Measurements from ENCODE around the gene CCDC80.
"Not testable (repeated sequence)": the region's sequence is repeated elsewhere in the genome, so short reads cannot be mapped to it uniquely, and the experiment has no call there.

CCDC80 gene

GRCh38 chr3:112675349-112675748, 34.4 kb upstream of the CCDC80 start:
- Mint-ChIP-seq H3K36me3 (ENCODE audit: low read depth) (no peaks in the 10 kb centered on the region), H3K9me3 (no peaks in the 10 kb centered on the region), H3K4me3 (no peak overlapping the region), H3K27me3 (no peaks in the 10 kb centered on the region), H3K27ac (peak overlapping the region; percentile 81), H3K4me1 (ENCODE audit: low read depth) (peaks cover 86% of the 10 kb centered on the region)
- intact Hi-C loops (cut with micrococcal nuclease) = no loop called here

GRCh38 chr3:112672716-112673541, 32.0 kb upstream of the CCDC80 start:
- Mint-ChIP-seq H3K27ac (peak overlapping the region; percentile 81), H3K4me3 (no peak overlapping the region), H3K9me3 (no peaks in the 10 kb centered on the region), H3K36me3 (ENCODE audit: low read depth) (no peaks in the 10 kb centered on the region), H3K27me3 (peaks cover 4% of the 10 kb centered on the region), H3K4me1 (ENCODE audit: low read depth) (peaks cover 77% of the 10 kb centered on the region)
- intact Hi-C loops (cut with micrococcal nuclease) = no loop called here

GRCh38 chr3:112671930-112672715, 31.2 kb upstream of the CCDC80 start:
- Mint-ChIP-seq H3K27me3 (peaks cover 4% of the 10 kb centered on the region), H3K4me1 (ENCODE audit: low read depth) (peaks cover 69% of the 10 kb centered on the region), H3K27ac (no peak overlapping the region), H3K9me3 (no peaks in the 10 kb centered on the region), H3K36me3 (ENCODE audit: low read depth) (no peaks in the 10 kb centered on the region), H3K4me3 (no peak overlapping the region)
- intact Hi-C loops (cut with micrococcal nuclease) = no loop called here

- Mint-ChIP-seq H3K9me3 (no peaks in the 10 kb centered on the region), H3K4me3 (no peak overlapping the region), H3K27ac (no peak overlapping the region), H3K36me3 (ENCODE audit: low read depth) (no peaks in the 10 kb centered on the region), H3K4me1 (ENCODE audit: low read depth) (peaks cover 56% of the 10 kb centered on the region), H3K27me3 (peaks cover 4% of the 10 kb centered on the region)
- intact Hi-C loops (cut with micrococcal nuclease) = no loop called here
Observed at GRCh38 chr3:112670824-112671223, 29.9 kb upstream of the CCDC80 start.

- intact Hi-C loops (cut with micrococcal nuclease) = no loop called here
- Mint-ChIP-seq H3K9me3 (no peaks in the 10 kb centered on the region), H3K4me1 (ENCODE audit: low read depth) (peaks cover 24% of the 10 kb centered on the region), H3K27me3 (peaks cover 6% of the 10 kb centered on the region), H3K4me3 (no peak overlapping the region), H3K27ac (no peak overlapping the region), H3K36me3 (ENCODE audit: low read depth) (no peaks in the 10 kb centered on the region)
Observed at GRCh38 chr3:112667599-112667998, 26.7 kb upstream of the CCDC80 start.

- H3K4me3 Mint-ChIP-seq; H3K27me3 Mint-ChIP-seq; H3K9me3 Mint-ChIP-seq; intact Hi-C loops (cut with micrococcal nuclease); H3K36me3 Mint-ChIP-seq (ENCODE audit: low read depth); H3K27ac Mint-ChIP-seq; H3K4me1 Mint-ChIP-seq (ENCODE audit: low read depth): not testable (repeated sequence)
Observed at GRCh38 chr3:112665009-112665408, 24.1 kb upstream of the CCDC80 start.

GRCh38 chr3:112656043-112656442, 15.1 kb upstream of the CCDC80 start:
- no peaks in the 10 kb centered on the region for H3K36me3 Mint-ChIP-seq (ENCODE audit: low read depth)
- H3K4me3 Mint-ChIP-seq = no peak overlapping the region
- no peak overlapping the region for H3K27ac Mint-ChIP-seq
- intact Hi-C loops (cut with micrococcal nuclease) = no loop called here
- no peaks in the 10 kb centered on the region for H3K9me3 Mint-ChIP-seq
- peaks cover 3% of the 10 kb centered on the region for H3K27me3 Mint-ChIP-seq
- peaks cover 5% of the 10 kb centered on the region for H3K4me1 Mint-ChIP-seq (ENCODE audit: low read depth)

- no peak overlapping the region for H3K27ac Mint-ChIP-seq
- intact Hi-C loops (cut with micrococcal nuclease) = no loop called here
- peaks cover 3% of the 10 kb centered on the region for H3K27me3 Mint-ChIP-seq
- peaks cover 5% of the 10 kb centered on the region for H3K4me1 Mint-ChIP-seq (ENCODE audit: low read depth)
- H3K36me3 Mint-ChIP-seq (ENCODE audit: low read depth) = no peaks in the 10 kb centered on the region
- no peak overlapping the region for H3K4me3 Mint-ChIP-seq
- no peaks in the 10 kb centered on the region for H3K9me3 Mint-ChIP-seq
Observed at GRCh38 chr3:112654979-112655378, 14.0 kb upstream of the CCDC80 start.

GRCh38 chr3:112654492-112654891, 13.5 kb upstream of the CCDC80 start:
- Mint-ChIP-seq H3K27ac (no peak overlapping the region), H3K36me3 (ENCODE audit: low read depth) (no peaks in the 10 kb centered on the region), H3K4me3 (no peak overlapping the region), H3K27me3 (peaks cover 3% of the 10 kb centered on the region), H3K9me3 (no peaks in the 10 kb centered on the region), H3K4me1 (ENCODE audit: low read depth) (peaks cover 8% of the 10 kb centered on the region)
- intact Hi-C loops (cut with micrococcal nuclease) = no loop called here

- peaks cover 14% of the 10 kb centered on the region for H3K4me1 Mint-ChIP-seq (ENCODE audit: low read depth)
- no peak overlapping the region for H3K27ac Mint-ChIP-seq
- no peak overlapping the region for H3K4me3 Mint-ChIP-seq
- no peaks in the 10 kb centered on the region for H3K9me3 Mint-ChIP-seq
- H3K27me3 Mint-ChIP-seq = peaks cover 3% of the 10 kb centered on the region
- no peaks in the 10 kb centered on the region for H3K36me3 Mint-ChIP-seq (ENCODE audit: low read depth)
- intact Hi-C loops (cut with micrococcal nuclease) = no loop called here
Observed at GRCh38 chr3:112653881-112654300, 12.9 kb upstream of the CCDC80 start.

- H3K9me3 Mint-ChIP-seq = no peaks in the 10 kb centered on the region
- no peaks in the 10 kb centered on the region for H3K36me3 Mint-ChIP-seq (ENCODE audit: low read depth)
- no peak overlapping the region for H3K27ac Mint-ChIP-seq
- H3K4me3 Mint-ChIP-seq = no peak overlapping the region
- intact Hi-C loops (cut with micrococcal nuclease) = no loop called here
- H3K27me3 Mint-ChIP-seq = peaks cover 3% of the 10 kb centered on the region
- peaks cover 20% of the 10 kb centered on the region for H3K4me1 Mint-ChIP-seq (ENCODE audit: low read depth)
Observed at GRCh38 chr3:112653209-112653871, 12.4 kb upstream of the CCDC80 start.

- Mint-ChIP-seq H3K27me3 (peaks cover 3% of the 10 kb centered on the region), H3K4me3 (no peak overlapping the region), H3K4me1 (ENCODE audit: low read depth) (peaks cover 35% of the 10 kb centered on the region), H3K36me3 (ENCODE audit: low read depth) (no peaks in the 10 kb centered on the region), H3K9me3 (no peaks in the 10 kb centered on the region), H3K27ac (no peak overlapping the region)
- intact Hi-C loops (cut with micrococcal nuclease) = no loop called here
Observed at GRCh38 chr3:112651516-112651915, 10.6 kb upstream of the CCDC80 start.

GRCh38 chr3:112651071-112651470, 10.1 kb upstream of the CCDC80 start:
- H3K4me1 Mint-ChIP-seq (ENCODE audit: low read depth) = peaks cover 35% of the 10 kb centered on the region
- intact Hi-C loops (cut with micrococcal nuclease) = no loop called here
- peaks cover 3% of the 10 kb centered on the region for H3K27me3 Mint-ChIP-seq
- no peaks in the 10 kb centered on the region for H3K36me3 Mint-ChIP-seq (ENCODE audit: low read depth)
- H3K4me3 Mint-ChIP-seq = no peak overlapping the region
- H3K9me3 Mint-ChIP-seq = no peaks in the 10 kb centered on the region
- no peak overlapping the region for H3K27ac Mint-ChIP-seq

GRCh38 chr3:112650482-112650881, 9.5 kb upstream of the CCDC80 start:
- Mint-ChIP-seq H3K27ac (no peak overlapping the region), H3K36me3 (ENCODE audit: low read depth) (no peaks in the 10 kb centered on the region), H3K4me1 (ENCODE audit: low read depth) (peaks cover 35% of the 10 kb centered on the region), H3K4me3 (no peak overlapping the region), H3K9me3 (no peaks in the 10 kb centered on the region), H3K27me3 (peaks cover 3% of the 10 kb centered on the region)
- intact Hi-C loops (cut with micrococcal nuclease) = no loop called here

Data from dendritic cell treated with granulocyte-macrophage colony-stimulating factor and Interleukin-4, amounts not matched to agents 40 ng/mL and 50 ng/mL, for 4 days (primary cell).